Measurements from ENCODE around the gene EML6. TPM values are rescaled to one million over a fixed set of nuclear protein-coding genes. Genes with fewer than 3 reads are reported as not detected.

EML6 gene
- polyA plus RNA-seq, 2 of the 4 experiments (the other 2 are of a cell fraction): 1.4 to 1.5 TPM

DNA sequence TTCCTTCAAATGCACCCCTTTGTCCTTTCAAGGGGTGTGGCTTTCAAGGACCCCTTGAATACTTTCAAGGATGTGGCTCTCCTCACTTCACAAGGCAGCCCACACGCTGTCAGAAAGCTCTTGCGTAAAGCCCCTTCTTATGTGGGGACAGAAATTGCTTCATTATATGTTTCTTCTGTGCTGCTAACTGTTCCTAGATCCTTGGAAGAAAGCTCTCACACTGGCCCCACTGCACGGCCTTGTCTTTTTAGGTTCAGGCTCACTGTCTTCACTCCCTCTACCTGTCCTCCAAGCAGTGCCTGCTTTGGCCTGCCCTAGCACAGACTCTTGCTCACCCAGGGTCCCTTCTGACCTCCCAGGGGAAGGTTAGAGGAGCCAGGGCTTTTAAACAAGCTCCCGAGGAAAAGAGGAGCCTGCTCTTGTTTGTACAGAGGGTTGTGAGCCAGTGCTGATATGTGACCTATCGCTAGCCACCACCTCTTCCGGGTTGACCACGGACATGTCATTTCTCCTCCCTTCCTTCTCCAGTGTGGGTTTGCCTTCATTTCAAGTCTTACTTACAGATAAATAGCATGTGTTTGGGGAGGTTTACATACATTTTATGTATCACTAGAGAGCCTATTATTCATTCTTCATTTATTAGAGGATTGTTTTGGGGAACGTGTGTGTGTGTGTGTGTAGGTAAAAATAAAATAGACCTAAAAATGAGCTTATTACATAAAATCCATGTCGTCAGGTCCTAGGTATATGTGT lies 232.1 kb downstream of the EML6 start:
- TF ChIP-seq NPAS2 (CRISPR knock-in tag; IDR thresholded peaks at IDR 0.05; ENCODE audit: borderline replicate concordance): no peak
- no peak for TF ChIP-seq JUN (IDR thresholded peaks at IDR 0.05)
- TF ChIP-seq CEBPB (IDR thresholded peaks at IDR 0.05): no peak
- TF ChIP-seq FOSB (CRISPR knock-in tag; IDR thresholded peaks at IDR 0.05): no peak
- no peak for TF ChIP-seq HOXB5 (CRISPR knock-in tag; IDR thresholded peaks at IDR 0.05)
- no peak for TF ChIP-seq FOXS1 (CRISPR knock-in tag; IDR thresholded peaks at IDR 0.05)
- TF ChIP-seq RFX5 (IDR thresholded peaks at IDR 0.05): no peak
- TF ChIP-seq NR3C1 (IDR thresholded peaks at IDR 0.05): no peak
- no peak for TF ChIP-seq CBX8 (IDR thresholded peaks at IDR 0.05)
- TF ChIP-seq MAX (IDR thresholded peaks at IDR 0.05): no peak
- H3K4me3 ChIP-seq: no peak overlapping the region
- 0 out of 6 replicates have a peak overlapping the region, but pooled peaks of 1 of the 2 experiments have one; percentile 9 for H3K27ac ChIP-seq
- POLR2A ChIA-PET: no interaction called here
- CTCF ChIA-PET: interaction anchor here (0.5 to 1.9 kb wide), 7 partner anchors 10 to 220 kb away, joined by 3 to 7 read pairs (median 3); no protein-coding TSS in a partner anchor
- no peaks in the 10 kb centered on the region for H3K9me3 ChIP-seq
- H3K4me1 ChIP-seq: peaks cover 19% of the 10 kb centered on the region
- no peak overlapping the region; the same call in 2 of the 3 replicates for H3K4me2 ChIP-seq
- DNase-seq (ENCODE audit: low read depth in 1 of 2, low spot score in 1 of 2) (no peak), FAIRE-seq (no peak), ATAC-seq (peak; percentile 19 to 35; a peak in 4 of 6 replicates)
- WGBS (ENCODE audit: missing lambda C conversion rate): 66% methylated on average over 9 of the region's 9 CpGs

DNA sequence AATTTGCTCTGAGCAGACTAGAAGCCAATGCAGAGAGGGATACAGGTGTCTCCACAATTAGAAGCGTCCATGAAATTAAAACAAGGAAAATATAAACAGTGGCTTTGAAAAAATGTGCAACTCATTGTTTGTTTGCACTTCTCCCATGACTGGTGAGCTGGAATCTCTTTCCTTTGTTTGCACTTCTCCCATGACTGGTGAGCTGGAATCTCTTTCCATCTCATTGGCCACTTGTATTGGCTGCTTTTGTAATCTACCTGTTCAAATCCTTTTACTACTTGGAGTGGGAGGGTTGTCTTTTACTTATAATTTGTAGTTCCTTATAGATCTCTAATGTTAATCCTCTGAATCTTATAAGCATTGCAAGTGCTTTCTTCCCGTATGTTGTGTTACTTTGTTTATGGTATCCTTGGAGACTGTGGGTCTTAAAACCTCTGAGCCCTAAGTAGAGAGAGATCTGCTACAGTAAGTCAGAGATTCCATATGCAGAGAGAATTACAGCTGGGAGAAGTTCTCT lies 232.7 kb downstream of the EML6 start:
- DNase-seq (ENCODE audit: low read depth in 1 of 2, low spot score in 1 of 2): no peak
- no peaks in the 10 kb centered on the region for H3K9me3 ChIP-seq
- peak in 1 of 2 experiments; percentile 12; a peak in 1 of 6 replicates for ATAC-seq
- no peak for FAIRE-seq
- TF ChIP-seq RARB (CRISPR knock-in tag; IDR thresholded peaks at IDR 0.05): no peak
- no peak for TF ChIP-seq ZC3H11A (IDR thresholded peaks at IDR 0.05)
- TF ChIP-seq, protein P1, sequence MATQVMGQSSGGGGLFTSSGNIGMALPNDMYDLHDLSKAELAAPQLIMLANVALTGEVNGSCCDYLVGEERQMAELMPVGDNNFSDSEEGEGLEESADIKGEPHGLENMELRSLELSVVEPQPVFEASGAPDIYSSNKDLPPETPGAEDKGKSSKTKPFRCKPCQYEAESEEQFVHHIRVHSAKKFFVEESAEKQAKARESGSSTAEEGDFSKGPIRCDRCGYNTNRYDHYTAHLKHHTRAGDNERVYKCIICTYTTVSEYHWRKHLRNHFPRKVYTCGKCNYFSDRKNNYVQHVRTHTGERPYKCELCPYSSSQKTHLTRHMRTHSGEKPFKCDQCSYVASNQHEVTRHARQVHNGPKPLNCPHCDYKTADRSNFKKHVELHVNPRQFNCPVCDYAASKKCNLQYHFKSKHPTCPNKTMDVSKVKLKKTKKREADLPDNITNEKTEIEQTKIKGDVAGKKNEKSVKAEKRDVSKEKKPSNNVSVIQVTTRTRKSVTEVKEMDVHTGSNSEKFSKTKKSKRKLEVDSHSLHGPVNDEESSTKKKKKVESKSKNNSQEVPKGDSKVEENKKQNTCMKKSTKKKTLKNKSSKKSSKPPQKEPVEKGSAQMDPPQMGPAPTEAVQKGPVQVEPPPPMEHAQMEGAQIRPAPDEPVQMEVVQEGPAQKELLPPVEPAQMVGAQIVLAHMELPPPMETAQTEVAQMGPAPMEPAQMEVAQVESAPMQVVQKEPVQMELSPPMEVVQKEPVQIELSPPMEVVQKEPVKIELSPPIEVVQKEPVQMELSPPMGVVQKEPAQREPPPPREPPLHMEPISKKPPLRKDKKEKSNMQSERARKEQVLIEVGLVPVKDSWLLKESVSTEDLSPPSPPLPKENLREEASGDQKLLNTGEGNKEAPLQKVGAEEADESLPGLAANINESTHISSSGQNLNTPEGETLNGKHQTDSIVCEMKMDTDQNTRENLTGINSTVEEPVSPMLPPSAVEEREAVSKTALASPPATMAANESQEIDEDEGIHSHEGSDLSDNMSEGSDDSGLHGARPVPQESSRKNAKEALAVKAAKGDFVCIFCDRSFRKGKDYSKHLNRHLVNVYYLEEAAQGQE (IDR thresholded peaks at IDR 0.05): no peak
- TF ChIP-seq RNF2 (IDR thresholded peaks at IDR 0.05; ENCODE audit: borderline replicate concordance, low read depth): no peak
- TF ChIP-seq EHMT2 (IDR thresholded peaks at IDR 0.05; ENCODE audit: low read depth): no peak
- TF ChIP-seq CBX8 (IDR thresholded peaks at IDR 0.05): no peak
- no peak for TF ChIP-seq KDM1A (IDR thresholded peaks at IDR 0.05; ENCODE audit: low read depth)
- TF ChIP-seq FOXS1 (CRISPR knock-in tag; IDR thresholded peaks at IDR 0.05): no peak
- TF ChIP-seq TFCP2L1 (CRISPR knock-in tag; IDR thresholded peaks at IDR 0.05): no peak
- no peak for TF ChIP-seq E2F6 (IDR thresholded peaks at IDR 0.05; ENCODE audit: borderline replicate concordance, low read depth)
- no peak for TF ChIP-seq ZFP36 (IDR thresholded peaks at IDR 0.05; ENCODE audit: borderline replicate concordance, partially characterized antibody)
- TF ChIP-seq JUN (IDR thresholded peaks at IDR 0.05): no peak
- TF ChIP-seq, protein P2, sequence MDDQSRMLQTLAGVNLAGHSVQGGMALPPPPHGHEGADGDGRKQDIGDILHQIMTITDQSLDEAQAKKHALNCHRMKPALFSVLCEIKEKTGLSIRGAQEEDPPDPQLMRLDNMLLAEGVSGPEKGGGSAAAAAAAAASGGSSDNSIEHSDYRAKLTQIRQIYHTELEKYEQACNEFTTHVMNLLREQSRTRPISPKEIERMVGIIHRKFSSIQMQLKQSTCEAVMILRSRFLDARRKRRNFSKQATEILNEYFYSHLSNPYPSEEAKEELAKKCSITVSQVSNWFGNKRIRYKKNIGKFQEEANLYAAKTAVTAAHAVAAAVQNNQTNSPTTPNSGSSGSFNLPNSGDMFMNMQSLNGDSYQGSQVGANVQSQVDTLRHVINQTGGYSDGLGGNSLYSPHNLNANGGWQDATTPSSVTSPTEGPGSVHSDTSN (IDR thresholded peaks at IDR 0.05): no peak
- WGBS (ENCODE audit: missing lambda C conversion rate): 74% methylated on average over 2 of the region's 2 CpGs
- CTCF ChIA-PET: interaction anchor here (0.9 to 1.9 kb wide), 7 partner anchors 9 to 219 kb away, joined by 3 to 7 read pairs (median 3); no protein-coding TSS in a partner anchor
- no peak overlapping the region for H3K27ac ChIP-seq
- H3K4me3 ChIP-seq: no peak overlapping the region
- H3K4me2 ChIP-seq: no peak overlapping the region; the same call in 2 of the 3 replicates
- POLR2A ChIA-PET: no interaction called here
- H3K4me1 ChIP-seq: peaks cover 19% of the 10 kb centered on the region

Data from A549 (cell line).